Measurements from ENCODE around the gene RASGRP3.

Gene RASGRP3

DNA sequence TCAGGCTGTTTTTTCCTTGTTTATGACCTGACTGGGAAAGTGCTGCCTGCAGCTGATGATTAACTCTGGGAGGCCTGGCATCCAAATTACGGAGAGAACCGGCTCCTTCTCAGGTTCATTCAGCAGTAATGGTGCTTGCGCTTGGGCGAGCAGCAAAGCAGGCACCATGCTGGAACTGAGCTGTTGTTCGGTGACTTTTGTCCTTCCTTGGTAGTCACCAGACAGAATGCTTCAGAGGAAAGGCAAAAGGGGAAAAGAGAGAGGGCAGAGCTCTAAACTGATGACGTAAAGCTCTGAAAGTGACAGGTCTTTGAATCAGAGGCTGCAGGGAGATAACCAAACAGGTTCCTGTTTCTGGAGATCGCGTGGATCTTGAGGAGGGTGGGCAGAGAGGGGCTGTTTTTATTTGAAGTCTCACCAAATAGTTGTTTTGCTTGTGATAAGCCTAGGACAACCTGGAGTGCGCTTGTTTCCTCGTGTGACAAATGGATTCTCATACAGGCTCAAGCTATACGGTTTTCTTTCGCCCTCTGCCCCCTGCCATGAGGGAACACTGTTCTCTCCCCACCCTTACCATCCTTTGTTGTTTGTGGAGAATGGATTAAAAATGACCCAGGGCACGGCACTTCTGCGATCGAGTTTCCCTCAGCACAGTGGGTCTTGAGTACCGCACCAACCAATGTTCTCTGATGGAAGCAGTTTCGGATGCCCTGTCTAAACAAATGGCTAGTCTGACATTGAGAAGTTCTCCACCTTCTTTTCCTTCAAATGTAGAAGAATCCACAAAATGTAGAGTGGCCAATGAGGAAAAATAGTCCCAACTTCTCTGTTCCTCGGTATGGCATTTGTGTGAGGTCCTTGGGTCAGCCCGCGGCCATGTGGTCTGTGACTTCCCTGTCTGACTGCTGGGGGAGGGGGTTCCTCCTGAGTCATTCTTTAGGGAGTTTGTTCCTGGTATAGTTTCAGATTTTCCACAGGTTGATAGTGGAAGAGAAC is 1.3 kb downstream of the RASGRP3 start:
- Mint-ChIP-seq H3K4me3 (peak overlapping the region; percentile 82), H3K36me3 (ENCODE audit: low read depth) (no peaks in the 10 kb centered on the region), H3K4me1 (ENCODE audit: low read depth) (peaks cover 52% of the 10 kb centered on the region), H3K27ac (peak overlapping the region; percentile 97), H3K27me3 (no peaks in the 10 kb centered on the region), H3K9me3 (no peaks in the 10 kb centered on the region)
- peak; percentile 55 for DNase-seq

DNA sequence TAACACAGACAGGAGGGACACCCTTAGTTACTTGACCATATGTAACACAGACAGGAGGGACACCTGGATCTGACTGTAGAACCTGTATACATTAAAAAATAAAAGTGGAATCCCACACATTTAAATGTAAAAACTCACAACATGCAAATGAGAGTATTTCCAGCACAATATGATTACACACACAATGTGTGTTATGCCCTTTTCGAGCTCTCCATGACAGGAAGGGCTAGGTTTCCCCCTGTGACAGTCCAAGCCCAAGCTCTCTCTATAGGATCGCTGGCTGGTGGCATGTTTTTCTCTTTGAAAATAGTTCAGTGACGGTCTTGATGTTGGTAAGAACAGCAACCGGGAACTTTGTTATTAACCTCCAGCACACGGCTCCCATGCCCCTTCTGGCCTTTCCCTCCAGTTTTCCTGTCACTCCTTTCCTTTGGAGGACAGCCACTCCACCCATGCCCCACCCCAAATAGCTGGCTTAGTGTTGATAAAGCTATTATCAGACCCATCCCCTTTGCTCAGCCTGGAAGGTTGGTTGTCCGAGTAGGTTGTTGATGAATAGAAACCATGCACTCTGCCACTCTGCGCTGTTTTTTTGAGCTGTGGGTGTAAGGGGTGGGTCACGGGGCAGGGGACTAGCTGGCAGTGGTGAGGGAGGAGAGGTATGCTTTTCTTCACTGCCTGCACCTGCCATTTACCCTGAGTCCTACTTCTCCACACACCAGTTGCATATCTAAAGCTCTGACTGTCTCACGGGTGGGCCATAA is 2.7 kb downstream of the RASGRP3 start:
- peaks cover 61% of the 10 kb centered on the region for H3K4me1 Mint-ChIP-seq (ENCODE audit: low read depth)
- no peak overlapping the region for H3K4me3 Mint-ChIP-seq
- H3K9me3 Mint-ChIP-seq: no peaks in the 10 kb centered on the region
- H3K36me3 Mint-ChIP-seq (ENCODE audit: low read depth): no peaks in the 10 kb centered on the region
- DNase-seq: no peak
- H3K27me3 Mint-ChIP-seq: no peaks in the 10 kb centered on the region
- no peak overlapping the region for H3K27ac Mint-ChIP-seq

DNA sequence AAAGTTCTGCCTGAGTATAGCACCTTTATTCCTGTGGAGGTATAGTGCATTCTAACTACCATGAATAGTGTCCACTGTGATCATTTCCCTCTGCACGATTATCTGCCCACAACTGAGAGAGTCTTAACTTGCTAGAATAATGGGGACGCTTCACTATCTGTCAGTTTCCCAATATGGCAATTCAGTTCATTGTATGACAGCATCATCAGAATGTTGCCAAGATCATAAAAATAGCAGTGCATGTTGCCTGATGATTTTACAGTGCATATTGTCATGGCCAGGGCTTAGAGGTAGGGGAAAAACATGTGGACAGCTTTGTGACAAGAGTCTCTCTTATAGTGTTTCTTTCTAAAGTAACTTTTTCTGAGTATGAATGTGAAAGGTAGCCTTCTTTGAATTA is 6.1 kb downstream of the RASGRP3 start:
- H3K27ac Mint-ChIP-seq: no peak overlapping the region
- H3K36me3 Mint-ChIP-seq (ENCODE audit: low read depth): peaks cover 10% of the 10 kb centered on the region
- H3K4me1 Mint-ChIP-seq (ENCODE audit: low read depth): peaks cover 39% of the 10 kb centered on the region
- H3K4me3 Mint-ChIP-seq: no peak overlapping the region
- DNase-seq: no peak
- H3K27me3 Mint-ChIP-seq: no peaks in the 10 kb centered on the region
- H3K9me3 Mint-ChIP-seq: peaks cover 14% of the 10 kb centered on the region

DNA sequence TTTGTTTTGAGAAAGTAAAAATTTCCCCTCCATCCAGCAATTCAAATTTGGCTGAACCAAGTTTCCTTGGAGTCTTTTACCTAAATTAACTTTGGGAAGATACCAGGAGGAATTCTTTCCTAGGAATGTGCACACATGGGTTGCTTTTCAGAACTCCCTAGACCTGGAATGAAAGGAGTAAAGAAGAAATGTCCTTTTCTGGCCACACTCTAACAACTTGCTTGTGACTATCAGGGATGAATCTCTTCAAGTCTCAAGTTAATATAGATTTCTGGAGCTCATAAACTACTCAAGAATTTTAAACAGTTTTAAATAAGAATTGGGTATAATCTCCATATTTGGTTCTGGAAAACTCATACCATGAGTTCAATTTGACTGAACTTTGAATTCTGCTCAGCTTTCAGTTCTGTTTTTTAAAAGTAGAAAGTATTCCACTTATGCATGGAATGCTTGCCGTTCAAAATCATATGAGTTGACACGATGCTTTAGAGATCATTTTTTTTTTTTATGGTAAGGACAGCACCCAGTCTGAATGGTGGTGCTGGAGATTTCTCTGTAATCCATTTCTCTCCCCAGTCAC is 7.7 kb downstream of the RASGRP3 start:
- peaks cover 41% of the 10 kb centered on the region for H3K4me1 Mint-ChIP-seq (ENCODE audit: low read depth)
- no peak for DNase-seq
- H3K27me3 Mint-ChIP-seq: no peaks in the 10 kb centered on the region
- peak overlapping the region; percentile 86 for H3K27ac Mint-ChIP-seq
- peaks cover 14% of the 10 kb centered on the region for H3K9me3 Mint-ChIP-seq
- H3K36me3 Mint-ChIP-seq (ENCODE audit: low read depth): peaks cover 10% of the 10 kb centered on the region
- H3K4me3 Mint-ChIP-seq: no peak overlapping the region

DNA sequence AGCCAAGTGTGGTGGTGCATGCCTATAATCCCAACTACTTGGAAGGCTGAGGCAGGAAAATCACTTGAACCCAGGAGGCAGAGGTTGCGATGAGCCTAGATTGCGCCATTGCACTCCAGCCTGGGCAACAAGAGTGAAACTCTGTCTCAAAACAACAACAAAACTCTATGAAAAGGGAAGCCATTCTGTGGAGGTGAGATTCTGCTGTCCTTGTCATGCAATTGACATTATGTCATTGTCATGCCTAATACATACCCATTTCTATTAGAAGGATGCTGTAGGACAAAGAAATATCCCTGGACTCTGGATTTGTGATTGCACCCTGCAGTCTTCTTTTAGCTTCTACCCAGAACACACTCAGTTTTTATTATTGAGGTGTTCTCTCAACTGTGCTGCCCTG is 8.6 kb downstream of the RASGRP3 start:
- no peak overlapping the region for H3K27ac Mint-ChIP-seq
- peaks cover 1% of the 10 kb centered on the region for H3K27me3 Mint-ChIP-seq
- DNase-seq: no peak
- peaks cover 14% of the 10 kb centered on the region for H3K9me3 Mint-ChIP-seq
- H3K4me1 Mint-ChIP-seq (ENCODE audit: low read depth): peaks cover 38% of the 10 kb centered on the region
- peaks cover 10% of the 10 kb centered on the region for H3K36me3 Mint-ChIP-seq (ENCODE audit: low read depth)
- no peak overlapping the region for H3K4me3 Mint-ChIP-seq

DNA sequence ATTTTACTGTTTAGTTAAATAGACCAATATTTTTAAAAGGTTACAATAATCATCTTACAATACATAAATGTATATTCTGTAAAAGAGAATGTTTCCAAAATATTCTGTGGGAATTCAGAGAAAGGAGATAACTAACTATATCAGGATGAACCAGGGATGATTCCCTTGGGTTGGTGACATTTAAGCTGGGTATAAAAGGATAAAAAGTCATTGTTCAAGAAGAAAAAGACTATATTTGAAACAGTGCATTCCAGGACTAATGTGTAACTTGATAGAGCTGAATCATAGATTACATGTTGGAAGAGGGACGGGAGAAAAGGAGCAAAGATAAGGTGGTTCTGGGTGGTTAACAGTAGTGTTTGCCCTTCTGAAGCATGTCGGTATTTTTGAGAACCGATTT is 10.1 kb downstream of the RASGRP3 start:
- DNase-seq: no peak
- H3K4me3 Mint-ChIP-seq: no peak overlapping the region
- no peak overlapping the region for H3K27ac Mint-ChIP-seq
- H3K4me1 Mint-ChIP-seq (ENCODE audit: low read depth): peaks cover 41% of the 10 kb centered on the region
- peaks cover 4% of the 10 kb centered on the region for H3K27me3 Mint-ChIP-seq
- peaks cover 14% of the 10 kb centered on the region for H3K9me3 Mint-ChIP-seq
- H3K36me3 Mint-ChIP-seq (ENCODE audit: low read depth): peaks cover 10% of the 10 kb centered on the region

DNA sequence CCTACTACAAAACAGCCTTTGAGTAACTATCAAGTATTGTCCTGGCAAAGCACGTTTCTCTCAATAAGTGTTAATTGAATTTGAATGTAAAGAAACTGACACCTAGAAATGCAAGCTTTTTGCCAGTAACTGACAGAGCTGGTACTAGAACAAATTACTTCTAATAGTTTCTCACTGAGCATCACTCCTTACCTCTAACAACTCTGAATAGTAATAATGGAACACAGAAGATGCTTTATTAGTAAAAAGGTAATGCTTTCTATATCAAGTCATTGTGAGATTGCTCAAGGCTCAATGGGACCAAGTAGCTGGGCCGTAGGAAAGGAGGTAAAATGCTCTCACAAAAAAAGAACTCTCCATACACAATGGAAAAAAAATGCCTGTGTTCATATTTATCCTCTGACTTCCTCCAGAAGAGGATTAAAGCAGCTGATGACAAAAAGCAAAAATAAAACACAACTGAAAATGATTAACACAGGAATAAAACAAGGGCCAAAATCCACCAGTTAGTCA is 11.8 kb downstream of the RASGRP3 start:
- Mint-ChIP-seq H3K27me3 (peaks cover 6% of the 10 kb centered on the region), H3K27ac (peak overlapping the region; percentile 94), H3K36me3 (ENCODE audit: low read depth) (peaks cover 10% of the 10 kb centered on the region), H3K9me3 (peaks cover 14% of the 10 kb centered on the region), H3K4me1 (ENCODE audit: low read depth) (peaks cover 44% of the 10 kb centered on the region), H3K4me3 (peak overlapping the region; percentile 53)
- no peak for DNase-seq

DNA sequence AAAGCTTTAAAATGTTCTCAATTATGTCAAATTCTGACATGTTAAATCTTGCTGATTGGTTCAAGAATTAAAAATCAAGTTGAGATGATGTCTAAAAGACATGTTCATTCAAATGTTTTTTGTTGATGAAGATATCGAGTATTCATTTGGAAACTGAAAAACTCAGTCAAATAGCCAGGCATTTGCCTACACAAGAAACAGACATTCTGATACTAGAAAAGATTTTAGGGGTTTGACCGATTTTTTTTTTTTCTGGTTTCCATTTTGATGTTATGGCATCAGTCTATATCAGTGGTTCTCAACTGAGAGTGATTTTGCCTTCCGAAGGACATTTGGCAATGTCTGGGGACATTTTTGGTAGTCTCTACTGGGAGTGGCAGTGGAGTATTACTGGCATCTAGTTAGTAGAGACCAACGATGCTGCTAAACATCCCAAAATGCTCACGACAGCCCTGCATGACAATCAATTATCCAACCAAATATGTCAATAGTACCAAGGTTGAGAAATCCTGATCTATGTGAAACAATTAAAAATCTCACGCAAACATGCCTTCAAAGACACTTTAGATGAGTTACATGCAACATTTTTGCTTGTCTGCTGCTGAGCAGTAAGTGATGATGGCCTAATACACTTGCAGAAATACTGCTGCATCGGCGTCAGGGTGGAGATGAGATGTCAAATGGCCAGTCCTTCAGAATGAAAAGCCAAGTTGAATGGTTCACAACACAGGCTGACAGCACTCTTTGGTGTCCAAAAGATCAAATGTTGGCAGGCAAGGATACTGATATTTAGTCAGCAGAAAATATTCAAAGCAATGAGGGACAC is 12.5 kb downstream of the RASGRP3 start:
- H3K27ac Mint-ChIP-seq: peak overlapping the region; percentile 94
- H3K27me3 Mint-ChIP-seq: peaks cover 6% of the 10 kb centered on the region
- H3K4me3 Mint-ChIP-seq: peak overlapping the region; percentile 53
- H3K9me3 Mint-ChIP-seq: peaks cover 14% of the 10 kb centered on the region
- no peak for DNase-seq
- peaks cover 40% of the 10 kb centered on the region for H3K4me1 Mint-ChIP-seq (ENCODE audit: low read depth)
- H3K36me3 Mint-ChIP-seq (ENCODE audit: low read depth): peaks cover 10% of the 10 kb centered on the region

DNA sequence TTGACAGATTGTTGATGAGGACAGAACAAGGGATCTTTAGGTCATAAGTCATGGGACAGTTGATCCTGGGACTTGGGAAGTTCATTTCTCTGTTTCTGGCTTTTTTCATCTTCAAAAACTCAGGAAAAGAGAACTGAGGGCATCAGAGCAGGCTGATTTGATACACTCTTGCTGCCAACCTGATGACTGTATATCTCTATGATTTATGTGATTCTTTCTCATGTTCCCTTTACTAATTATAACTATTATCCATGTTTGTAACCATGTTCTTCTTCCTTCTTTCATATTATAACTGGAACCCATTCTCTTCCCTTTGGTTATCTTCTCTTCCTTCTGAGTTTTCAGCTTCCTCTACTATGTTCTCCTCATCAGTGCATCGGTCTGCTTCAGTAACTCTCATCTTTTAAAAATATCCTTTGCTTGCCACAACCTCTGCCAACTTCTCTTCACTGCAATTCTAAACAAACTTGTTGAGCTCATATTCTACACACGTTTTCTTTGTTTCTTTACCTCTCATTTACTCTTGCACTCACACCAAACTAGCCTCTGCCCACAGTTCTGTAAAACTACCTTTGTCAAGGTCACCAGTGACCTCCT is 13.5 kb downstream of the RASGRP3 start:
- peaks cover 10% of the 10 kb centered on the region for H3K36me3 Mint-ChIP-seq (ENCODE audit: low read depth)
- H3K27me3 Mint-ChIP-seq: peaks cover 6% of the 10 kb centered on the region
- H3K27ac Mint-ChIP-seq: no peak overlapping the region
- H3K4me1 Mint-ChIP-seq (ENCODE audit: low read depth): peaks cover 38% of the 10 kb centered on the region
- DNase-seq: no peak
- no peak overlapping the region for H3K4me3 Mint-ChIP-seq
- H3K9me3 Mint-ChIP-seq: peaks cover 14% of the 10 kb centered on the region

DNA sequence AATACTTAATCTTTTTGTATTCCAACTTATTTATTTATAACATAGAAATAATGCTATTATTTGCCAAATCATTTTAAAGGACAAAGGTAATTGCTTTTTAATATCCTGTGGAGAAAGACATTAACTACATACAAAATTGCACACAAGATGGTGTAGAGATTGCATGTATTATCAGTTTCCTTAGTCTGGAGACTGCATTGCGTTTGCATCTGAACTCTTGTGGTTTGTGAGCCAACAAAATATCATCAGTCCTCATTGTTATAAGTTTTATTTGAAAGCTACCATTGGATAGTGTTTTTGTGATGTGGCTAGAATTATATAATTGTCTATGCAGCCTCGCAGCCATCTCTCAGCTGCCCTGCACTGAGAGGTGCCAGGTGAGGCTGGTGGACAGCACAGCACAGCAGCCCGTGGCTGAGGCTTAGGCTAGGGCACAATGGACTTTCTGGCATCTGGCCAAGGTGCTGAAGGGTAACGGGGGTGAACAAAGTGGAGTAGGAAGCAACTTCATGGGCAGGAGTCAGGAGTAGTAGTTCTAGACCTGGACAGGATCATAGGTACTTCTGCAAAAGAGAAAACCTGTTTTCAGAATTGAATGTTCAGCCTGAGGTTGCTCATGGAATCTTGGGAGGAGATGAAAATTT is 15.1 kb downstream of the RASGRP3 start:
- Mint-ChIP-seq H3K36me3 (ENCODE audit: low read depth) (peaks cover under 1% of the 10 kb centered on the region), H3K27ac (no peak overlapping the region), H3K4me1 (ENCODE audit: low read depth) (peaks cover 54% of the 10 kb centered on the region), H3K27me3 (peaks cover 6% of the 10 kb centered on the region), H3K4me3 (no peak overlapping the region), H3K9me3 (peaks cover 6% of the 10 kb centered on the region)
- no peak for DNase-seq

DNA sequence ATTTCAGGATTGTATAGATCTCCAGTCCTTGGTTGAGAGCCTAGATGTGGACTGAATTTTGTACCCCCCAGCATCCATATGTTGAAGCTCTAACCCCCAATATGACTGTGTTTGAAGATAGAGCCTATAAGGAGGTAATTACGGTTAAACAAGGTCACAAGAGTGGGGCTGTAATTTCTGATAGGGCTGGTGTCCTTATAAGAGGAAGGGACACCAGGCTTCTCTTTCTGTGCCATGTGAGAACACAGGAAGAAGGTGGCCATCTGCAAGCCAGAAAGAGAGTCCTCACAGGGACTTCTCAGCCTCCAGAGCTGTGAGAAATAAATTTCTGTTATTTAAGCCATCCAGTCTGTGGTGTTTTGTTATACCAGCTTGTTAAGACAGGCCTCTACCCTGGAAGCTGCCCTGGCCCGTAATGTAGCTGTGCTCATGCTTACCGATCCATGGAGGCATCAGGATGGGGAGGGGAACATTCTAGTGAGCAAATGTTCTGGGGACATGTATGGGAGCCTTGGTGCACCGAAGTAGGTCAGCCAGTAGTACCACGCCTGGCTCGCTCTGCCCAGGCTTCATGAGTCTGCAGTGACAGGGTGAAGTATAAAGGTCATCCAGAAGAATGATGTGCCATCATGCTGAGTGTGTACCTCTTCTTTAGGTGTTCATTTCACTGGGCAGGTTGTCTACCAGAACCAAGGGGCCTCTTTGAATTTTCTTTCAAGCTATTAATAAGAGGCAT is 16.1 kb downstream of the RASGRP3 start:
- Mint-ChIP-seq H3K4me1 (ENCODE audit: low read depth) (peaks cover 61% of the 10 kb centered on the region), H3K27me3 (peaks cover 6% of the 10 kb centered on the region), H3K9me3 (no peaks in the 10 kb centered on the region), H3K36me3 (ENCODE audit: low read depth) (no peaks in the 10 kb centered on the region), H3K27ac (no peak overlapping the region), H3K4me3 (no peak overlapping the region)
- no peak for DNase-seq

DNA sequence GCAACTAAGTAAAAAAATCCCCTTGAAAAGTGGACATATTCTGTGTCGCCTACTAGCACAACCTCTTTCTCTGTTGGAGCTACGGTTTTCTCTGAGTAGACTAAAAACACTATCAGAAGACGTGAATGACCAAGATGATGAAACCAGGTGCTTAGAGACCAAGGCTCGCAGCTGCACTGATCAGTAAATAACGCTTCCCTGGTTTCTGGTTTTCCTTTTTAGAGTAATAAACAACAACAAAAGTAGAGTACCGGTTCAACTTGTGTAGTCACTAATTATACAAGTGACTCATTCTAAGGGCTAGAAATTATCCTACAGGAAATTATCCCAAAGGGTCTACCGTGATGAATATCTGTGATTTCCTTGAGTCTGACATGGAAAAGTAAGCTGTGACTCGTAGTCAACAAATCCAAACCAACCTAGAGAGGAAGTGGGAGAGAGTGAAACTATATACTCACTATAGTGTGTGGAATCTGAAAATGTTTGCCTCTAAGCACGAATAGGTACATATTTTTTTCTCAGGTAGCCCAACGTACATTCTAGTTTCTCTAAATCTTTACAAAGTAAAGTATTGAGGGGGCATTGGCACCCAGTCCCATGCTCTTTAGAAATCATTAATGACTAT is 17.8 kb downstream of the RASGRP3 start:
- H3K27ac Mint-ChIP-seq: no peak overlapping the region
- no peak for DNase-seq
- peaks cover 55% of the 10 kb centered on the region for H3K4me1 Mint-ChIP-seq (ENCODE audit: low read depth)
- H3K4me3 Mint-ChIP-seq: no peak overlapping the region
- no peaks in the 10 kb centered on the region for H3K36me3 Mint-ChIP-seq (ENCODE audit: low read depth)
- peaks cover 6% of the 10 kb centered on the region for H3K27me3 Mint-ChIP-seq
- no peaks in the 10 kb centered on the region for H3K9me3 Mint-ChIP-seq

Measured in activated T-cell treated with anti-CD3 and anti-CD28 coated beads, Interleukin-2, amount 50 U/mL, for 24 hours (primary cell).